Measurements from ENCODE around the gene PRKCA.

PRKCA gene

GRCh38 chr17:66831383-66832210 is 529.2 kb downstream of the PRKCA start:
- no peak for DNase-seq

- no peak for DNase-seq
Measured at GRCh38 chr17:66833201-66833600, 530.8 kb downstream of the PRKCA start.

GRCh38 chr17:66834426-66834918 is 532.1 kb downstream of the PRKCA start:
- no peak for DNase-seq

- DNase-seq, result no peak
Measured at GRCh38 chr17:66834919-66835454, 532.6 kb downstream of the PRKCA start, which contains the start of gene CACNG5. Gene CACNG5 (plus strand): TSS chr17:66835117. CDS start chr17:66877333, 42,216 bp downstream.

GRCh38 chr17:66835476-66835875 is 533.1 kb downstream of the PRKCA start:
- DNase-seq, result no peak

GRCh38 chr17:66836063-66837005 is 533.9 kb downstream of the PRKCA start:
- DNase-seq, result no peak

- DNase-seq, result no peak
Measured at GRCh38 chr17:66837226-66837625, 534.8 kb downstream of the PRKCA start.

- DNase-seq, result no peak
Measured at GRCh38 chr17:66837885-66838665, 535.7 kb downstream of the PRKCA start.

- no peak for DNase-seq
Measured at GRCh38 chr17:66839616-66840015, 537.2 kb downstream of the PRKCA start.

- DNase-seq, result no peak
Measured at GRCh38 chr17:66840061-66840460, 537.6 kb downstream of the PRKCA start.

GRCh38 chr17:66841328-66841727 is 538.9 kb downstream of the PRKCA start:
- no peak for DNase-seq

- DNase-seq, result no peak
Measured at GRCh38 chr17:66841744-66842143, 539.3 kb downstream of the PRKCA start.

- DNase-seq, result no peak
Measured at GRCh38 chr17:66842505-66842904, 540.1 kb downstream of the PRKCA start.

GRCh38 chr17:66842959-66843358 is 540.5 kb downstream of the PRKCA start:
- DNase-seq, result no peak

GRCh38 chr17:66843627-66844026 is 541.2 kb downstream of the PRKCA start:
- no peak for DNase-seq

- no peak for DNase-seq
Measured at GRCh38 chr17:66847704-66848103, 545.3 kb downstream of the PRKCA start.

GRCh38 chr17:66848496-66848895 is 546.1 kb downstream of the PRKCA start:
- DNase-seq, result no peak

- no peak for DNase-seq
Measured at GRCh38 chr17:66849032-66849655, 546.7 kb downstream of the PRKCA start.

- no peak for DNase-seq
Measured at GRCh38 chr17:66849851-66850580, 547.6 kb downstream of the PRKCA start.

GRCh38 chr17:66850692-66851091 is 548.3 kb downstream of the PRKCA start:
- DNase-seq, result no peak

GRCh38 chr17:66855204-66855603 is 552.8 kb downstream of the PRKCA start:
- DNase-seq, result no peak

All from central memory CD4-positive, alpha-beta T cell (primary cell).